Mesenchymal stem cell (in vitro differentiated cells and primary cell): ENCODE results near the gene CXXC1.

ENCODE experiments used
- DNase-seq: peaks from one replicate; pipeline ENCODE4 v3.0.0-alpha.2; 2013
- H2AFZ ChIP-seq: one replicate; pipeline ENCODE4 v1.6.1; 2013; ENCODE audit warnings: low read depth, mild to moderate bottlenecking, control low read depth, inconsistent platforms, low read length, moderate library complexity
- H2AK5ac ChIP-seq: 2 replicates; pipeline ENCODE4 v1.6.1; 2013; ENCODE audit warnings: low read length, moderate library complexity, mild to moderate bottlenecking, inconsistent platforms; ENCODE audit not compliant: severe bottlenecking
- H2BK120ac ChIP-seq: one replicate; pipeline ENCODE4 v1.6.1; 2013; ENCODE audit warnings: low read depth, mild to moderate bottlenecking, inconsistent platforms, low read length, moderate library complexity
- H2BK12ac ChIP-seq, 2 experiments: one replicate each; pipeline ENCODE4 v1.6.1; 2013; ENCODE audit warnings: inconsistent platforms in 2 of 2, low read length in 2 of 2, mild to moderate bottlenecking in 2 of 2, moderate library complexity in 2 of 2, control low read depth in 1 of 2
- H2BK15ac ChIP-seq: one replicate; pipeline ENCODE4 v1.6.1; 2013; ENCODE audit warnings: mild to moderate bottlenecking, low read depth, inconsistent platforms; ENCODE audit not compliant: poor library complexity, severe bottlenecking
- H2BK5ac ChIP-seq: 2 replicates; pipeline ENCODE4 v1.6.1; 2013; ENCODE audit warnings: low read depth, mild to moderate bottlenecking, low read length, control low read depth, inconsistent platforms; ENCODE audit not compliant: poor library complexity, severe bottlenecking
- H3K14ac ChIP-seq, 2 experiments: one replicate each; pipeline ENCODE4 v1.6.1; 2013; ENCODE audit warnings: inconsistent platforms in 2 of 2, low read length in 2 of 2, control low read depth in 1 of 2, mild to moderate bottlenecking in 1 of 2, moderate library complexity in 1 of 2
- H3K18ac ChIP-seq, 2 experiments: one replicate each; pipeline ENCODE4 v1.6.1; 2013; ENCODE audit warnings: inconsistent platforms in 2 of 2, low read length in 2 of 2, control low read depth in 1 of 2, low read depth in 1 of 2, mild to moderate bottlenecking in 1 of 2
- H3K23ac ChIP-seq, 2 experiments: one replicate each; pipeline ENCODE4 v1.6.1; 2013; ENCODE audit warnings: inconsistent platforms in 2 of 2, low read length in 2 of 2, mild to moderate bottlenecking in 2 of 2, moderate library complexity in 2 of 2, control low read depth in 1 of 2
- H3K27ac ChIP-seq: 2 replicates; pipeline ENCODE4 v1.5.1; 2013; ENCODE audit warnings: mild to moderate bottlenecking, moderate library complexity, low read length, control low read depth, inconsistent platforms; ENCODE audit not compliant: poor library complexity, severe bottlenecking
- H3K27me3 ChIP-seq, 2 experiments: 2 replicates each; pipeline versions ENCODE4 v1.6.1 to v1.7.0; 2013; ENCODE audit warnings: low read length in 2 of 2, mild to moderate bottlenecking in 2 of 2, moderate library complexity in 2 of 2, control low read depth in 1 of 2, inconsistent platforms in 1 of 2; ENCODE audit not compliant: control insufficient read depth in 1 of 2, insufficient read depth in 1 of 2
- H3K36me3 ChIP-seq, 2 experiments: 2 replicates each; pipeline versions ENCODE4 v1.6.1 to v1.7.0; 2013; ENCODE audit warnings: low read length in 2 of 2, control low read depth in 1 of 2, inconsistent platforms in 1 of 2, low read depth in 1 of 2, mild to moderate bottlenecking in 1 of 2; ENCODE audit not compliant: insufficient read depth in 2 of 2, control insufficient read depth in 1 of 2
- H3K4ac ChIP-seq, 2 experiments: one replicate each; pipeline ENCODE4 v1.6.1; 2013; ENCODE audit warnings: inconsistent platforms in 2 of 2, low read length in 2 of 2, mild to moderate bottlenecking in 2 of 2, moderate library complexity in 2 of 2, control low read depth in 1 of 2, low read depth in 1 of 2
- H3K4me1 ChIP-seq: 2 replicates; pipeline ENCODE4 v1.6.1; 2013; ENCODE audit warnings: low read depth, low read length, control low read depth; ENCODE audit not compliant: control insufficient read depth, insufficient read depth
- H3K4me2 ChIP-seq: 2 replicates; pipeline ENCODE4 v1.6.1; 2013; ENCODE audit warnings: low read length, mild to moderate bottlenecking, inconsistent platforms; ENCODE audit not compliant: poor library complexity, severe bottlenecking
- H3K4me3 ChIP-seq, 2 experiments: 2 replicates each; pipeline versions ENCODE4 v1.5.1 to v1.7.0; 2013; ENCODE audit warnings: low read length in 2 of 2, mild to moderate bottlenecking in 2 of 2, control low read depth in 1 of 2, low read depth in 1 of 2; ENCODE audit not compliant: insufficient read depth in 1 of 2
- H3K79me1 ChIP-seq: replicated peaks from 2 replicates; pipeline ENCODE4 v1.6.1; 2013; ENCODE audit warnings: mild to moderate bottlenecking, control low read depth, low read length, inconsistent platforms; ENCODE audit not compliant: poor library complexity, severe bottlenecking
- H3K9ac ChIP-seq: 2 replicates; pipeline ENCODE4 v1.7.0; 2013; ENCODE audit warnings: mild to moderate bottlenecking, low read length, moderate library complexity
- H3K9me3 ChIP-seq: 2 replicates; pipeline ENCODE4 v1.7.0; 2013; ENCODE audit warnings: mild to moderate bottlenecking, low read length; ENCODE audit not compliant: control insufficient read depth
- H4K8ac ChIP-seq: one replicate; pipeline ENCODE4 v1.6.1; 2013; ENCODE audit warnings: inconsistent platforms, mild to moderate bottlenecking, low read length, moderate library complexity
- H4K91ac ChIP-seq: one replicate; pipeline ENCODE4 v1.6.1; 2013; ENCODE audit warnings: mild to moderate bottlenecking, low read length, inconsistent platforms
- WGBS: methylation state at CpG from one replicate; pipeline ENCODE4 v1.1.7; 2013; ENCODE audit warnings: mixed read lengths; 5-methylcytosine and 5-hydroxymethylcytosine counted together

CXXC1 gene

GRCh38 chr18:50277942-50278341 lies 9.6 kb downstream of the CXXC1 start:
- no peak overlapping the region for H2BK12ac ChIP-seq
- no peak overlapping the region for H3K4me3 ChIP-seq
- no peak overlapping the region for H3K18ac ChIP-seq
- peaks cover 14% of the 10 kb centered on the region for H3K4me1 ChIP-seq
- no peak overlapping the region for H3K4me2 ChIP-seq
- peaks cover 54 to 71% of the 10 kb centered on the region in 2 experiments for H3K36me3 ChIP-seq
- H2BK120ac ChIP-seq: no peak overlapping the region
- H2AFZ ChIP-seq: no peak overlapping the region
- H4K8ac ChIP-seq: no peak overlapping the region
- H3K9me3 ChIP-seq: no peaks in the 10 kb centered on the region
- H3K14ac ChIP-seq: no peak overlapping the region
- H2BK15ac ChIP-seq: no peak overlapping the region
- H4K91ac ChIP-seq: no peak overlapping the region
- DNase-seq: peak; percentile 45
- H3K23ac ChIP-seq: no peak overlapping the region
- 78% methylated on average over 3 of the region's 6 CpGs for WGBS
- no peak overlapping the region for H2AK5ac ChIP-seq
- no peak overlapping the region for H2BK5ac ChIP-seq
- no peak overlapping the region for H3K4ac ChIP-seq
- H3K9ac ChIP-seq: no peak overlapping the region
- H3K27ac ChIP-seq: peak overlapping the region; percentile 33
- no peaks in the 10 kb centered on the region for H3K27me3 ChIP-seq
- peaks cover 50% of the 10 kb centered on the region for H3K79me1 ChIP-seq

GRCh38 chr18:50276452-50276851 lies 11.0 kb downstream of the CXXC1 start:
- Histone ChIP-seq H2AK5ac (no peak overlapping the region), H3K36me3 (peaks cover 56 to 78% of the 10 kb centered on the region in 2 experiments), H3K27ac (no peak overlapping the region), H3K18ac (no peak overlapping the region), H3K4me2 (no peak overlapping the region), H2BK12ac (no peak overlapping the region), H3K4me3 (no peak overlapping the region), H3K79me1 (peaks cover 51% of the 10 kb centered on the region), H3K9me3 (no peaks in the 10 kb centered on the region), H3K23ac (no peak overlapping the region), H2BK120ac (no peak overlapping the region), H3K4ac (no peak overlapping the region), H2AFZ (no peak overlapping the region), H4K91ac (no peak overlapping the region), H4K8ac (no peak overlapping the region), H3K4me1 (peaks cover 3% of the 10 kb centered on the region), H3K27me3 (no peaks in the 10 kb centered on the region), H2BK15ac (no peak overlapping the region), H3K9ac (no peak overlapping the region), H2BK5ac (no peak overlapping the region), H3K14ac (no peak overlapping the region)
- WGBS: 98% methylated on average over 4 of the region's 4 CpGs
- DNase-seq: no peak

- no peak overlapping the region for H3K18ac ChIP-seq
- no peaks in the 10 kb centered on the region for H3K27me3 ChIP-seq
- no peak overlapping the region for H3K9ac ChIP-seq
- H3K4me3 ChIP-seq: no peak overlapping the region
- H3K27ac ChIP-seq: no peak overlapping the region
- peaks cover 56 to 87% of the 10 kb centered on the region in 2 experiments for H3K36me3 ChIP-seq
- H3K23ac ChIP-seq: no peak overlapping the region
- H3K14ac ChIP-seq: no peak overlapping the region
- no peak overlapping the region for H3K4ac ChIP-seq
- H4K8ac ChIP-seq: no peak overlapping the region
- no peak for DNase-seq
- no peak overlapping the region for H2BK120ac ChIP-seq
- no peak overlapping the region for H2BK15ac ChIP-seq
- H3K79me1 ChIP-seq: peaks cover 55% of the 10 kb centered on the region
- no peak overlapping the region for H4K91ac ChIP-seq
- H2AK5ac ChIP-seq: no peak overlapping the region
- peaks cover 3% of the 10 kb centered on the region for H3K4me1 ChIP-seq
- H2AFZ ChIP-seq: no peak overlapping the region
- no peak overlapping the region for H2BK12ac ChIP-seq
- H3K9me3 ChIP-seq: no peaks in the 10 kb centered on the region
- H2BK5ac ChIP-seq: no peak overlapping the region
- WGBS: over 99% methylated on average over 19 of the region's 19 CpGs
- H3K4me2 ChIP-seq: no peak overlapping the region
These were observed 11.9 kb downstream of the CXXC1 start for GRCh38 chr18:50275503-50276036.

- WGBS: 97% methylated on average over 10 of the region's 10 CpGs
- H2BK15ac ChIP-seq: no peak overlapping the region
- peaks cover 3% of the 10 kb centered on the region for H3K4me1 ChIP-seq
- H3K79me1 ChIP-seq: peaks cover 55% of the 10 kb centered on the region
- H3K4me3 ChIP-seq: no peak overlapping the region
- DNase-seq: no peak
- no peak overlapping the region for H3K9ac ChIP-seq
- no peak overlapping the region for H3K27ac ChIP-seq
- H3K4ac ChIP-seq: no peak overlapping the region
- no peak overlapping the region for H2BK120ac ChIP-seq
- no peak overlapping the region for H2BK12ac ChIP-seq
- no peak overlapping the region for H2BK5ac ChIP-seq
- no peak overlapping the region for H2AFZ ChIP-seq
- H3K36me3 ChIP-seq: peaks cover 62 to 93% of the 10 kb centered on the region in 2 experiments
- H3K4me2 ChIP-seq: no peak overlapping the region
- no peak overlapping the region for H4K8ac ChIP-seq
- H3K18ac ChIP-seq: no peak overlapping the region
- H3K23ac ChIP-seq: no peak overlapping the region
- H4K91ac ChIP-seq: no peak overlapping the region
- no peaks in the 10 kb centered on the region for H3K27me3 ChIP-seq
- no peak overlapping the region for H3K14ac ChIP-seq
- no peak overlapping the region for H2AK5ac ChIP-seq
- H3K9me3 ChIP-seq: no peaks in the 10 kb centered on the region
These were observed 12.6 kb downstream of the CXXC1 start for GRCh38 chr18:50274941-50275340.
